Sciatic nerve (tissue), 2 donors: ENCODE measurements around the gene TMEM187. TPM values are rescaled to one million over a fixed set of nuclear protein-coding genes. Genes with fewer than 3 reads are reported as not detected.
"Not testable (repeated sequence)": the region's sequence is repeated elsewhere in the genome, so short reads cannot be mapped to it uniquely, and the experiment has no call there.

ENCODE experiments used
- ATAC-seq: fragments of 200-7000 bp; cut with Tn5 transposase; one replicate; pipeline ENCODE4 v1.9.1; 2020; ENCODE audit warnings: mild to moderate bottlenecking, moderate library complexity
- DNase-seq: peaks from one replicate; pipeline ENCODE4 v3.0.0-alpha.2; 2020; ENCODE audit warnings: low spot score
- intact Hi-C: fragments of 100-400 bp; cut with DNase I; formaldehyde crosslinking; loops from one replicate; pipeline ENCODE4 v1.14.2; 2022
- total RNA-seq: library from RNA; stranded (reverse); fragmentation: NEBNext Ultra II Directional; extraction: Animal tissue kit (Norgen Biotek cat#: 25700); gene quantifications from one replicate; pipeline ENCODE4 v1.2.1, GENCODE V29; 2021
- donor health status: DM: no; HTN: no; CAD: no.
- donor health status: DM: no; HTN: no; CAD: no.

Gene TMEM187
- total RNA-seq, 1 donor from 2014 or later = 10.3 TPM

- intact Hi-C loops = no loop called here
- DNase-seq = no peak
- ATAC-seq = no peak
Measured at GRCh38 chrX:153966841-153967535, 5.6 kb upstream of the TMEM187 start.

- no peak for ATAC-seq
- intact Hi-C loops = no loop called here
- no peak for DNase-seq
Measured at GRCh38 chrX:153967536-153968224, 4.9 kb upstream of the TMEM187 start.

GRCh38 chrX:153968255-153968654 lies 4.3 kb upstream of the TMEM187 start:
- no peak for ATAC-seq
- intact Hi-C loops = no loop called here
- DNase-seq = no peak

- intact Hi-C loops = no loop called here
Measured at GRCh38 chrX:153968754-153969124, 3.8 kb upstream of the TMEM187 start.

GRCh38 chrX:153969125-153969903 lies 3.2 kb upstream of the TMEM187 start:
- ATAC-seq = no peak
- intact Hi-C loops = no loop called here
- no peak for DNase-seq

More at GRCh38 chrX:153968754-153969124, 3.8 kb upstream of the TMEM187 start:
- DNase-seq (no peak), ATAC-seq (no peak)

- no peak for ATAC-seq
- intact Hi-C loops = no loop called here
- DNase-seq = peak; percentile 73
Measured at GRCh38 chrX:153969904-153970356, 2.6 kb upstream of the TMEM187 start.

- peak; percentile 55 for ATAC-seq
- intact Hi-C loops = no loop called here
- DNase-seq = peak; percentile 75
Measured at GRCh38 chrX:153970357-153971123, 2.0 kb upstream of the TMEM187 start.

- intact Hi-C loops = no loop called here
- ATAC-seq (peak; percentile 88), DNase-seq (peak; percentile 96)
Measured at GRCh38 chrX:153971124-153971449, 1.5 kb upstream of the TMEM187 start.

GRCh38 chrX:153971450-153972367 lies 845 bp upstream of the TMEM187 start, which contains the start of gene HCFC1:
HCFC1 (minus strand) TSS chrX:153971818; CDS start chrX:153970840, 978 bp downstream.
- DNase-seq (peak; percentile 98), ATAC-seq (peak; percentile 75)
- intact Hi-C loops = no loop called here

GRCh38 chrX:153973127-153974002 lies 811 bp downstream of the TMEM187 start:
- peak; percentile 59 for DNase-seq
- intact Hi-C loops = no loop called here
- ATAC-seq = no peak

- intact Hi-C loops = no loop called here
- no peak for ATAC-seq
- DNase-seq = peak; percentile 62
Measured at GRCh38 chrX:153974003-153974725, 1.6 kb downstream of the TMEM187 start.

- intact Hi-C loops = no loop called here
- no peak for DNase-seq
- no peak for ATAC-seq
Measured at GRCh38 chrX:153974726-153975286, 2.3 kb downstream of the TMEM187 start.

GRCh38 chrX:153980394-153980793 lies 7.8 kb downstream of the TMEM187 start:
- ATAC-seq, intact Hi-C loops, DNase-seq: not testable (repeated sequence)

GRCh38 chrX:153981231-153981630 lies 8.7 kb downstream of the TMEM187 start:
- intact Hi-C loops = no loop called here
- ATAC-seq = peak; percentile 8
- no peak for DNase-seq

GRCh38 chrX:153981771-153982533 lies 9.4 kb downstream of the TMEM187 start:
- DNase-seq = peak; percentile 87
- intact Hi-C loops = no loop called here
- ATAC-seq = peak; percentile 88
